Neutrophil (primary cell): ENCODE data around the gene TRAPPC8.

Experiments used
- H3K27ac ChIP-seq: fragments of 200-600 bp; sonication (generic); 2 replicates; pipeline ENCODE4 v1.5.1; 2016; ENCODE audit warnings: mild to moderate bottlenecking, moderate library complexity
- H3K27me3 ChIP-seq: fragments of 200-600 bp; sonication (generic); 2 replicates; pipeline ENCODE4 v1.6.0; 2016; ENCODE audit warnings: mild to moderate bottlenecking
- H3K36me3 ChIP-seq: fragments of 200-600 bp; sonication (generic); 2 replicates; pipeline ENCODE4 v1.5.1; 2017
- H3K4me1 ChIP-seq, 2 experiments: fragments of 200-600 bp in 1 of 2; sonication (generic) in 1 of 2; 1 replicate in 1 of 2; 2 replicates in 1 of 2; pipeline versions ENCODE4 v1.5.1 to v1.6.1; 2013 to 2016; ENCODE audit warnings: low read depth in 1 of 2, low read length in 1 of 2, mild to moderate bottlenecking in 1 of 2, moderate library complexity in 1 of 2; ENCODE audit not compliant: control insufficient read depth in 1 of 2, insufficient read depth in 1 of 2
- H3K4me3 ChIP-seq, 2 experiments: fragments of 200-600 bp in 1 of 2; sonication (generic) in 1 of 2; 1 replicate in 1 of 2; 2 replicates in 1 of 2; pipeline ENCODE4 v1.5.1; 2013 to 2016; ENCODE audit warnings: low read depth in 1 of 2, low read length in 1 of 2, mild to moderate bottlenecking in 1 of 2, moderate library complexity in 1 of 2
- H3K9me3 ChIP-seq: fragments of 200-600 bp; sonication (generic); 2 replicates; pipeline ENCODE4 v1.5.1; 2016
- TF ChIP-seq, protein P1 (sequence below): fragments of 200-600 bp; sonication (generic); IDR thresholded peaks from 2 replicates; pipeline ENCODE4 v1.5.1; 2016; ENCODE audit warnings: antibody characterized with exemption

The TRAPPC8 gene

DNA sequence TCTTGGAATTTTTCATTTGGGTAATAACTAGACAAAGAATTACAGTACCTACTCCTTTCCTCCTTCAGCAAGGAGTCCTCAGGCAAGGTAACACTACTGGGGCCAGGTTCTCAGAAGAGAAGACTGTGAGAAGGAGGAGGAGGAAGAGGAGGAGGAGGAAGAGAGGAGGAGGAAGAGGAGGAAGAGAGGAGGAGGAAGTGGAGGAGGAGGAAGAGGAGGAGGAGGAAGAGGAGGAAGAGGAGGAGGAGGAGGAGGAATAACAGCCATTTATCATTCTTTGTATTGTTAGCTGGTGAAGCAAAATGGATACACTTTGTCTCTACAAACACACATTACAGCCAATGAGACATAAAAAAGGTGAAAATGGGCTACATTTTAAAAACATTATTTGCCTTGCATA is 149.4 kb downstream of the TRAPPC8 start:
- Histone ChIP-seq H3K36me3 (no peaks in the 10 kb centered on the region), H3K9me3 (no peaks in the 10 kb centered on the region), H3K4me3 (no peak overlapping the region), H3K4me1 (no peaks in the 10 kb centered on the region), H3K27me3 (no peaks in the 10 kb centered on the region), H3K27ac (no peak overlapping the region)
- TF ChIP-seq, protein P1, sequence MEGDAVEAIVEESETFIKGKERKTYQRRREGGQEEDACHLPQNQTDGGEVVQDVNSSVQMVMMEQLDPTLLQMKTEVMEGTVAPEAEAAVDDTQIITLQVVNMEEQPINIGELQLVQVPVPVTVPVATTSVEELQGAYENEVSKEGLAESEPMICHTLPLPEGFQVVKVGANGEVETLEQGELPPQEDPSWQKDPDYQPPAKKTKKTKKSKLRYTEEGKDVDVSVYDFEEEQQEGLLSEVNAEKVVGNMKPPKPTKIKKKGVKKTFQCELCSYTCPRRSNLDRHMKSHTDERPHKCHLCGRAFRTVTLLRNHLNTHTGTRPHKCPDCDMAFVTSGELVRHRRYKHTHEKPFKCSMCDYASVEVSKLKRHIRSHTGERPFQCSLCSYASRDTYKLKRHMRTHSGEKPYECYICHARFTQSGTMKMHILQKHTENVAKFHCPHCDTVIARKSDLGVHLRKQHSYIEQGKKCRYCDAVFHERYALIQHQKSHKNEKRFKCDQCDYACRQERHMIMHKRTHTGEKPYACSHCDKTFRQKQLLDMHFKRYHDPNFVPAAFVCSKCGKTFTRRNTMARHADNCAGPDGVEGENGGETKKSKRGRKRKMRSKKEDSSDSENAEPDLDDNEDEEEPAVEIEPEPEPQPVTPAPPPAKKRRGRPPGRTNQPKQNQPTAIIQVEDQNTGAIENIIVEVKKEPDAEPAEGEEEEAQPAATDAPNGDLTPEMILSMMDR = no peak

DNA sequence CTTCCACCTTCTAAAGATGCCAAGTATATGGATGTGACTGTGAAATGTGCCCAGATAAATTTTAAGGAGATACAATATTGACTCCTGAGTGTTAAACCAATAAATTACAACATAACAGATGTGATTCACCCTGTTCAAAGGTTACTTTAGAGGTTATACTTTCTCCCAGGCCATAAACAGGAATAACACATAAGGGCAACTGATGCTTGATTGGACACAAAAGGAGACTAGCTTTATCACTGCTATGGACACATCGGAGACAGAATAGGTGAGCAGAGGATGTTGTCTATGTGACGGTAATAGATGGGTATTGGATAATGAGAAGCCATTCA is 150.4 kb downstream of the TRAPPC8 start:
- Histone ChIP-seq H3K27ac (no peak overlapping the region), H3K27me3 (no peaks in the 10 kb centered on the region), H3K9me3 (no peaks in the 10 kb centered on the region), H3K36me3 (no peaks in the 10 kb centered on the region), H3K4me1 (no peaks in the 10 kb centered on the region), H3K4me3 (no peak overlapping the region)
- TF ChIP-seq, protein P1 = no peak

DNA sequence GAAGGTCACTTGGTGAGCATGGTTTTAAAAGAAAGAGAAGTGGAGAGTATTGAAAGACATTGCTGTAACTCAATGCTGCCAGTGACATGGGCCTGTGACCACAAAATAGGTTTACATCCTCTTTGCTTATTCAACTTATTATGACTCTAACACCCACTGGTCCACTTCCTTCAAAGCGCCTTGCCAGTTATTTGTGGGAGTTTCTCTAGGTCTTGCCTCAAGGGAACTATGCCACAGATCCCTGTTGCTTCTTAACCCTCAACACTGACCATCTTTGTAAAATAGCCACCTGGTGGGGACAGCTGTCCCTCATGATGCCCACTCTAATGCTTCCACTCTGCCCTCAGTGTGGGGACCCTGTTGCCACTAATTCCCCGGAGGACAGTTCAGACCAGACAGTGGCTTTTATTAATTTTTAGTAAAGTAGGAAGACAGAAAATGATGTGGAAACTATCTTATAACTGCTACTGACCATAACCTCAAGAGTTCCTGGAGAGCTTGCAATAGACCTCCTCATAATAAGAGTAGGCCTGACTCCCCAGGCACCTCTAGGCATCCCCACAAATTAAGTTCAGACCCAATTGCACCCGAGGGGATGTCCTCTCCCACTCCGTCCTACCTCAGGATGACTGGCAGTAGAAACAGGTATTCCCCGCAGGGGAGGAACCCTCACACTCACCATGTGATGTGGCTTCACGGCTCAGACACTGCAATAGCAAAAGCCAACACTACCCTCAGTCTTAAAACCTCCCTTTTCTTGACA is 150.9 kb downstream of the TRAPPC8 start:
- Histone ChIP-seq H3K4me3 (no peak overlapping the region), H3K27me3 (no peaks in the 10 kb centered on the region), H3K9me3 (no peaks in the 10 kb centered on the region), H3K4me1 (no peaks in the 10 kb centered on the region), H3K36me3 (no peaks in the 10 kb centered on the region), H3K27ac (no peak overlapping the region)
- TF ChIP-seq, protein P1 = no peak

DNA sequence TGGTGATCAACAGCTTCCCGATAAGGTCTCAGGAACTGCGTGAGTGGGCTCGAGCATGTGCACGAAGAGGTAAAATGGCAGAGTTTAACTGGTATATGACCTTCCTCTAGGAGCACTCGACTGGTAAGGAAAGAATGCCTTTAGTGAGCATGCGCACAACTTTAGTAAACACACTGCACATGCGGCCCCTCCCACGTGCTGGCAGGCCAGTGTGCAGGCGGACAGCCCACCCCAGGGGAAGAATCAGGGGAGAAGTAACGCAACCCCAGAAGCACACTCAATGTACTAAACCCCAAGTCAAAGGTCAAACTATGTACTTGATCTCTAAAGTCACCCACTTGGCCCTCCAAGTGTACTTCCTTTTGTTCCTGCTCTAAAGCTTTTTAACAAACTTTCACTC is 153.5 kb downstream of the TRAPPC8 start:
- no peaks in the 10 kb centered on the region for H3K4me1 ChIP-seq
- H3K36me3 ChIP-seq = no peaks in the 10 kb centered on the region
- H3K4me3 ChIP-seq = no peak overlapping the region
- TF ChIP-seq, protein P1 = no peak
- no peaks in the 10 kb centered on the region for H3K9me3 ChIP-seq
- no peaks in the 10 kb centered on the region for H3K27me3 ChIP-seq
- no peak overlapping the region for H3K27ac ChIP-seq

DNA sequence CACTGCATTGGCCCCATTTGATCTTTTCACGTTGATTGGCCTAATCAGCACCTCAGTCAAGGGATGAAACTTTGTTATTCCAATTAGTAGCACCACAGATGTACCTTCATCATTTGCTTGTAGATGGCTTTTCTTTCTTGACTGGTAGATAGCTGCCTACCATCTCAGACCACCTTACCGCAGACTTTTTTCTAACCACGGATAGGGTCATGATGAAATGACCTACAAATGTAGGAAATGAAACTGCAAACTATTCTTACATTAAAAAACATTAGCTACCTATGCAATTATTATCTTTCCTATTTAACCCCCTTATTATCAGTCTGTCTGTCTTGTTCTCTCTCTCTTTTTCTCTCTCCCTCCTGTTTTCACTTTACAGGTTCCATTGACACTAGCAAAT is 159.9 kb downstream of the TRAPPC8 start:
- Histone ChIP-seq H3K27me3 (no peaks in the 10 kb centered on the region), H3K36me3 (no peaks in the 10 kb centered on the region), H3K4me1 (no peaks in the 10 kb centered on the region), H3K9me3 (peaks cover 4% of the 10 kb centered on the region), H3K4me3 (no peak overlapping the region), H3K27ac (no peak overlapping the region)
- TF ChIP-seq, protein P1 = no peak
